Measurements from ENCODE around the gene VAV3.
"Not testable (repeated sequence)": the region's sequence is repeated elsewhere in the genome, so short reads cannot be mapped to it uniquely, and the experiment has no call there.

The VAV3 gene

DNA sequence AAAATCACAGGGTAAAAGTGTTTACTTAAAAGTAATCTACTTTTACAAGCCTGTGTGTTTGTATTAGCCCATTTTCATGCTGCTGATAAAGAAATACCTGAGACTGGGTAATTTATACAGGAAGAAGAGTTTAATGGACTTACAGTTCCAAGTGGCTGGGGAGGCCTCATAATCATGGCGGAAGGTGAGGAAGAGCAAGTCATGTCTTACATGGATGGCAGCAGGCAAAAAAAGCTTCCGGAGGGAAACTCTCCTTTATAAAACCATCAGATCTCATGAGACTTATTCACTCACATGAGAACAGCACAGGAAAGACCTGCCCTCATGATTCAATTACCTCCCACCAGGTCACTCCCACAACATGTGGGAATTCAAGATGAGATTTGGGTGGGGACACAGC is 71.6 kb downstream of the VAV3 start:
- H2AFZ ChIP-seq (ENCODE audit: low read length, unreplicated experiment); H3K4me1 ChIP-seq (ENCODE audit: control insufficient read depth, insufficient read depth, low read length, unreplicated experiment); H3K27me3 ChIP-seq (ENCODE audit: insufficient read depth, low read length); H3K27ac ChIP-seq (ENCODE audit: low read depth, low read length); H3K36me3 ChIP-seq (ENCODE audit: insufficient read depth, low read length); H3K79me2 ChIP-seq (ENCODE audit: control insufficient read depth, insufficient read depth, low read length, unreplicated experiment); H3K4me3 ChIP-seq (ENCODE audit: low read depth, low read length): not testable (repeated sequence)

DNA sequence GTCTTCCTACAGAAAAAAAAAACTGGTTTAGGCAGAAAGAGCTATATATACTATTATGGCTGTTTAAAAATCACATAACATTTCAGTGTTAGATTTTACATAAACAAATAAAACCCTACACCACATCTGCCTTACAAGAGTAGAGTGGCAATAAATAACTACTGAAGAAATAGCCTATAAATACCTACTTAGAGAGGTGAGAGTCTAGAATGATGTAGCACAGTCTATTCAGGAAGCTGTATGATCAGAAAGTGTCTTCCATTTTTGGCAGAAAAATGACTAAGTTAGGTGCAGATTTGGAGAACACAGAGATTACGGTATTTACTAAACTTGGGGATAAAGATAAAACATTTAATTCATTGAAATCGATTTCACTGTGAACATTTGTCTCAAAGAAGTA is 75.5 kb downstream of the VAV3 start:
- Histone ChIP-seq H3K27ac (ENCODE audit: low read depth, low read length) (no peak overlapping the region), H3K4me3 (ENCODE audit: low read depth, low read length) (no peak overlapping the region), H2AFZ (ENCODE audit: low read length, unreplicated experiment) (no peak overlapping the region), H3K79me2 (ENCODE audit: control insufficient read depth, insufficient read depth, low read length, unreplicated experiment) (no peaks in the 10 kb centered on the region), H3K27me3 (ENCODE audit: insufficient read depth, low read length) (no peaks in the 10 kb centered on the region), H3K36me3 (ENCODE audit: insufficient read depth, low read length) (no peaks in the 10 kb centered on the region), H3K4me1 (ENCODE audit: control insufficient read depth, insufficient read depth, low read length, unreplicated experiment) (no peaks in the 10 kb centered on the region)

- Histone ChIP-seq H2AFZ (ENCODE audit: low read length, unreplicated experiment) (no peak overlapping the region), H3K27ac (ENCODE audit: low read depth, low read length) (no peak overlapping the region), H3K36me3 (ENCODE audit: insufficient read depth, low read length) (no peaks in the 10 kb centered on the region), H3K4me1 (ENCODE audit: control insufficient read depth, insufficient read depth, low read length, unreplicated experiment) (no peaks in the 10 kb centered on the region), H3K4me3 (ENCODE audit: low read depth, low read length) (no peak overlapping the region), H3K79me2 (ENCODE audit: control insufficient read depth, insufficient read depth, low read length, unreplicated experiment) (no peaks in the 10 kb centered on the region), H3K27me3 (ENCODE audit: insufficient read depth, low read length) (no peaks in the 10 kb centered on the region)
These were observed 81.4 kb downstream of the VAV3 start for GRCh38 chr1:107883562-107883961.

GRCh38 chr1:107879927-107880326 is 85.1 kb downstream of the VAV3 start:
- Histone ChIP-seq H3K4me3 (ENCODE audit: low read depth, low read length) (no peak overlapping the region), H3K36me3 (ENCODE audit: insufficient read depth, low read length) (no peaks in the 10 kb centered on the region), H3K79me2 (ENCODE audit: control insufficient read depth, insufficient read depth, low read length, unreplicated experiment) (no peaks in the 10 kb centered on the region), H3K4me1 (ENCODE audit: control insufficient read depth, insufficient read depth, low read length, unreplicated experiment) (peaks cover 9% of the 10 kb centered on the region), H3K27ac (ENCODE audit: low read depth, low read length) (no peak overlapping the region), H2AFZ (ENCODE audit: low read length, unreplicated experiment) (no peak overlapping the region), H3K27me3 (ENCODE audit: insufficient read depth, low read length) (no peaks in the 10 kb centered on the region)

GRCh38 chr1:107879346-107879745 is 85.6 kb downstream of the VAV3 start:
- H3K27ac ChIP-seq (ENCODE audit: low read depth, low read length) = no peak overlapping the region
- H3K4me3 ChIP-seq (ENCODE audit: low read depth, low read length) = no peak overlapping the region
- no peaks in the 10 kb centered on the region for H3K27me3 ChIP-seq (ENCODE audit: insufficient read depth, low read length)
- no peaks in the 10 kb centered on the region for H3K36me3 ChIP-seq (ENCODE audit: insufficient read depth, low read length)
- peaks cover 9% of the 10 kb centered on the region for H3K4me1 ChIP-seq (ENCODE audit: control insufficient read depth, insufficient read depth, low read length, unreplicated experiment)
- no peak overlapping the region for H2AFZ ChIP-seq (ENCODE audit: low read length, unreplicated experiment)
- H3K79me2 ChIP-seq (ENCODE audit: control insufficient read depth, insufficient read depth, low read length, unreplicated experiment) = no peaks in the 10 kb centered on the region

DNA sequence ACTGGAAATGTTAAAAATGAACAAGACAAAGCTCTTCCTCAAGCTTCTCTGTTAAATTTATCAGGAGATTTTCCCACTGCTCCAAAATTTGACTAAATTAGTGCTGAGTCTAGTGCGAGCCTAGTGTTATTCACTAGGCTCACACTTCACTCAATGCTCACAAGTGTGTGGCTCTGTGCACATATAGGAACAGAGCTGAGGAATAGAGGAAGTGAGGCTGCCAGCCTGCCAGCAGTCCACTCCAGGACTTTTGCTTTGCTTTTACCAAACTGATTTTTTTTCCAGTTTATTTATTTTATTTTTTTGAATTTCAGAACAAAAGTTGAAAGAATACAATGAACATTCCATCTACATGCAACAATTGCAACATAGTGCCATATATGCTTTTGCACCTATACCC is 87.2 kb downstream of the VAV3 start:
- Histone ChIP-seq H2AFZ (ENCODE audit: low read length, unreplicated experiment) (no peak overlapping the region), H3K36me3 (ENCODE audit: insufficient read depth, low read length) (no peaks in the 10 kb centered on the region), H3K4me3 (ENCODE audit: low read depth, low read length) (no peak overlapping the region), H3K27ac (ENCODE audit: low read depth, low read length) (no peak overlapping the region), H3K27me3 (ENCODE audit: insufficient read depth, low read length) (no peaks in the 10 kb centered on the region), H3K79me2 (ENCODE audit: control insufficient read depth, insufficient read depth, low read length, unreplicated experiment) (no peaks in the 10 kb centered on the region), H3K4me1 (ENCODE audit: control insufficient read depth, insufficient read depth, low read length, unreplicated experiment) (peaks cover 9% of the 10 kb centered on the region)

DNA sequence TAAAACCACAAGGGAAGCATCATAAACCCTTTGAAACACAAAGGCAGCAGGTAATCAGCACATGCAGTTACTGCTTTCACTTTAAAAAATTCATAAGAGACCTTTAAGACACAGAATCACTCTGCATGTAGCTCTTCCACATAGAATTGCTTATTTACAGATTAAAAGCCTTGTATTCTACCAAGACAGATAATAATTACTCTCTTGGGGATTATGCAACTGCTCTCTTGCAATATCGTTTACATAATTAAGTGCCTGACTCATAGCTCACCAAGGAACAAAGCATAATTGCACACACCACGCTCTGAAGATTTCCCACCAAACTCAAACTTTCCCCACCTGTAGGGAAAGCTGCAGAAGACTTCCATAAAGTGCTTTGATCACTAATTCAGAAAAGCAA is 87.9 kb downstream of the VAV3 start:
- H3K27ac ChIP-seq (ENCODE audit: low read depth, low read length) = no peak overlapping the region
- H3K79me2 ChIP-seq (ENCODE audit: control insufficient read depth, insufficient read depth, low read length, unreplicated experiment) = no peaks in the 10 kb centered on the region
- H3K4me3 ChIP-seq (ENCODE audit: low read depth, low read length) = no peak overlapping the region
- no peak overlapping the region for H2AFZ ChIP-seq (ENCODE audit: low read length, unreplicated experiment)
- peaks cover 9% of the 10 kb centered on the region for H3K4me1 ChIP-seq (ENCODE audit: control insufficient read depth, insufficient read depth, low read length, unreplicated experiment)
- H3K36me3 ChIP-seq (ENCODE audit: insufficient read depth, low read length) = no peaks in the 10 kb centered on the region
- H3K27me3 ChIP-seq (ENCODE audit: insufficient read depth, low read length) = no peaks in the 10 kb centered on the region

- Histone ChIP-seq H3K79me2 (ENCODE audit: control insufficient read depth, insufficient read depth, low read length, unreplicated experiment) (no peaks in the 10 kb centered on the region), H3K36me3 (ENCODE audit: insufficient read depth, low read length) (no peaks in the 10 kb centered on the region), H3K4me3 (ENCODE audit: low read depth, low read length) (no peak overlapping the region), H3K27ac (ENCODE audit: low read depth, low read length) (no peak overlapping the region), H3K27me3 (ENCODE audit: insufficient read depth, low read length) (no peaks in the 10 kb centered on the region), H2AFZ (ENCODE audit: low read length, unreplicated experiment) (no peak overlapping the region), H3K4me1 (ENCODE audit: control insufficient read depth, insufficient read depth, low read length, unreplicated experiment) (peaks cover 9% of the 10 kb centered on the region)
These were observed 89.3 kb downstream of the VAV3 start for GRCh38 chr1:107875689-107876088.

GRCh38 chr1:107874221-107874620 is 90.8 kb downstream of the VAV3 start:
- H3K27ac ChIP-seq (ENCODE audit: low read depth, low read length) = no peak overlapping the region
- no peaks in the 10 kb centered on the region for H3K36me3 ChIP-seq (ENCODE audit: insufficient read depth, low read length)
- H3K27me3 ChIP-seq (ENCODE audit: insufficient read depth, low read length) = no peaks in the 10 kb centered on the region
- H3K79me2 ChIP-seq (ENCODE audit: control insufficient read depth, insufficient read depth, low read length, unreplicated experiment) = no peaks in the 10 kb centered on the region
- no peak overlapping the region for H2AFZ ChIP-seq (ENCODE audit: low read length, unreplicated experiment)
- peaks cover 9% of the 10 kb centered on the region for H3K4me1 ChIP-seq (ENCODE audit: control insufficient read depth, insufficient read depth, low read length, unreplicated experiment)
- no peak overlapping the region for H3K4me3 ChIP-seq (ENCODE audit: low read depth, low read length)

DNA sequence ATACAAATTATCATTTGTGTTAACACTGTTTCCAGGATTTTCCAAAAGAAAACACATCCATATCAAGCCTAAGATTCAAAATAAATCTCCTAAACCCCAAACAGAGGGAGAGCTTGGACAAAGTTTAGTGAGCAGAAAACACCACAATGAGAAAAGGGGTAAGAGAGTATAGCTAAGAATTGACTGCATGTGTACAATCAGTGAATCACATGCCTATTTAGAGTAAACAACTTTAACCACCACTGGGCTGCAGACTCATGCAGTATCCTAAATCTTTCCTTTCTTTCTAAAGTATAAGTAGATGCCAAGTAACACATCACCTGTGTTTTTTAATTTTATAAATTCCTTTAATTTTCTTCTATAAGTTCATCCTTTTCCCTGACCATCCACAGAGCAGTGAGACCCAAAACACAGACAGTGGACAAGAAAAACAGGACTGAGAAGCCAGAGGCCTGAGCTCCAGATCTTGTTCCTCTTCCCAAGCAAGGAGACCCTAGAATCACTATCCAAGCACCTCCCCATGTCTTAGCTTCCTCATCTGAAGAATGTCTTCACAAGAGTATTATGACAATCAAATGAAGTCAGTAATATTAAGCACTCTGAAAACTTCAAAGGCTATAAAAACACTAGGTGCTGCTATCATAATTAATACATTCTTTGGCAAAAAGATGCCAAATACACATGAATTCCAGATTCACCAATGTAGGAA is 93.1 kb downstream of the VAV3 start:
- H2AFZ ChIP-seq (ENCODE audit: low read length, unreplicated experiment) = no peak overlapping the region

DNA sequence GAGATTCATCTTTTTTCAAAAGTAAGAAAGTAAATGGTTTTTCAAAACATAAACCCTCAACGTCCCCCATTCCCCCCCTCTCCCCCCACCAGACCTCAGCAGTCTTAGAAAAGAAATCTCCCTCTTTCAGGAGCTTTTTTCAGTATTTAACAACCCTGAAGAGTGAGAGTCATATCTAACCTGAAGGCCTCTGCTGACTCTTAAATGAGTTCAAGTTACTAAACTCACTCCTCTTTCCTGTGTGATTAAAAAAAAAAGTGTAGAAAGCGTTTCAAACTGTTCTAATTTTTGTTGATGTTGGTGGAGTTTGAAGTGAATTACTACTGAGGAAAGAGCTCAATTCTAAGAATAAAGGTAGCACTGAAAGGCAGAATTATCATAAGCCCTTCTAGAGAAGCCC is 93.7 kb downstream of the VAV3 start:
- Histone ChIP-seq H2AFZ (ENCODE audit: low read length, unreplicated experiment) (no peak overlapping the region), H3K4me3 (ENCODE audit: low read depth, low read length) (no peak overlapping the region), H3K36me3 (ENCODE audit: insufficient read depth, low read length) (no peaks in the 10 kb centered on the region), H3K4me1 (ENCODE audit: control insufficient read depth, insufficient read depth, low read length, unreplicated experiment) (no peaks in the 10 kb centered on the region), H3K27me3 (ENCODE audit: insufficient read depth, low read length) (peaks cover 11% of the 10 kb centered on the region), H3K27ac (ENCODE audit: low read depth, low read length) (no peak overlapping the region), H3K79me2 (ENCODE audit: control insufficient read depth, insufficient read depth, low read length, unreplicated experiment) (no peaks in the 10 kb centered on the region)

More for the DNA sequence above, 93.1 kb downstream of the VAV3 start:
- H3K4me3 ChIP-seq (ENCODE audit: low read depth, low read length) = no peak overlapping the region
- H3K27ac ChIP-seq (ENCODE audit: low read depth, low read length) = no peak overlapping the region
- no peaks in the 10 kb centered on the region for H3K36me3 ChIP-seq (ENCODE audit: insufficient read depth, low read length)
- H3K79me2 ChIP-seq (ENCODE audit: control insufficient read depth, insufficient read depth, low read length, unreplicated experiment) = no peaks in the 10 kb centered on the region
- H3K27me3 ChIP-seq (ENCODE audit: insufficient read depth, low read length) = peaks cover 11% of the 10 kb centered on the region
- H3K4me1 ChIP-seq (ENCODE audit: control insufficient read depth, insufficient read depth, low read length, unreplicated experiment) = peaks cover under 1% of the 10 kb centered on the region
